ENCODE measurements around the gene MECR.

The MECR gene

GRCh38 chr1:29213055-29213454 is 17.7 kb downstream of the MECR start:
- CTCF ChIA-PET: no interaction called here
- H3K27ac ChIP-seq: no peak overlapping the region
- DNase-seq (ENCODE audit: low spot score): no peak
- POLR2A ChIA-PET (ENCODE audit: low non-redundant PET): no interaction called here
- no peak for TF ChIP-seq CTCF (conservative IDR thresholded peaks at IDR 0.05; ENCODE audit: low read depth)

GRCh38 chr1:29211086-29212030 is 19.4 kb downstream of the MECR start:
- TF ChIP-seq CTCF (conservative IDR thresholded peaks at IDR 0.05; ENCODE audit: low read depth): no peak
- no peak for DNase-seq (ENCODE audit: low spot score)
- POLR2A ChIA-PET (ENCODE audit: low non-redundant PET): no interaction called here
- no peak overlapping the region for H3K27ac ChIP-seq
- CTCF ChIA-PET: no interaction called here

GRCh38 chr1:29210278-29211085 is 20.3 kb downstream of the MECR start:
- no peak for DNase-seq (ENCODE audit: low spot score)
- no peak for TF ChIP-seq CTCF (conservative IDR thresholded peaks at IDR 0.05; ENCODE audit: low read depth)
- ChIA-PET POLR2A (ENCODE audit: low non-redundant PET) (no interaction called here), CTCF (no interaction called here)
- H3K27ac ChIP-seq: peak overlapping the region; percentile 9; the same call in 1 of the 2 replicates

- ChIA-PET CTCF (no interaction called here), POLR2A (ENCODE audit: low non-redundant PET) (interaction anchor here (0.7 kb wide), 1 partner anchor 705 kb away, joined by 3 read pairs; no protein-coding TSS in a partner anchor)
- H3K27ac ChIP-seq: peak overlapping the region; percentile 9; the same call in 1 of the 2 replicates
- no peak for TF ChIP-seq CTCF (conservative IDR thresholded peaks at IDR 0.05; ENCODE audit: low read depth)
- DNase-seq (ENCODE audit: low spot score): no peak
These were observed 21.6 kb downstream of the MECR start for GRCh38 chr1:29209173-29209572.

- no peak for TF ChIP-seq CTCF (conservative IDR thresholded peaks at IDR 0.05; ENCODE audit: low read depth)
- DNase-seq (ENCODE audit: low spot score): no peak
- no peak overlapping the region for H3K27ac ChIP-seq
- ChIA-PET CTCF (interaction anchor here (0.5 to 0.9 kb wide), 2 partner anchors 325 to 327 kb away, joined by 3 to 5 read pairs; no protein-coding TSS in a partner anchor), POLR2A (ENCODE audit: low non-redundant PET) (interaction anchor here (0.7 kb wide), 1 partner anchor 324 kb away, joined by 3 read pairs; no protein-coding TSS in a partner anchor)
These were observed 22.3 kb downstream of the MECR start for GRCh38 chr1:29208442-29208841.
